IPS DF 4.7 (cell line): ENCODE results near the gene PDE4D.

Experiments used
- DNase-seq: peaks from one replicate; pipeline ENCODE4 v3.0.0-alpha.2; 2013; ENCODE audit warnings: low spot score; ENCODE audit errors: extremely low read depth

PDE4D gene

GRCh38 chr5:59744531-59744992, 149.0 kb downstream of the PDE4D start:
- DNase-seq = no peak

GRCh38 chr5:59741599-59741998, 151.9 kb downstream of the PDE4D start:
- no peak for DNase-seq

GRCh38 chr5:59738024-59738423, 155.5 kb downstream of the PDE4D start:
- DNase-seq = no peak

GRCh38 chr5:59732806-59733205, 160.7 kb downstream of the PDE4D start:
- no peak for DNase-seq

- DNase-seq = no peak
Measured at GRCh38 chr5:59732301-59732700, 161.2 kb downstream of the PDE4D start.

GRCh38 chr5:59731809-59732208, 161.7 kb downstream of the PDE4D start:
- DNase-seq = no peak

- no peak for DNase-seq
Measured at GRCh38 chr5:59729820-59730219, 163.7 kb downstream of the PDE4D start.

- no peak for DNase-seq
Measured at GRCh38 chr5:59729357-59729756, 164.2 kb downstream of the PDE4D start.

- no peak for DNase-seq
Measured at GRCh38 chr5:59728356-59728755, 165.2 kb downstream of the PDE4D start.

GRCh38 chr5:59727186-59727585, 166.3 kb downstream of the PDE4D start:
- DNase-seq = no peak

GRCh38 chr5:59725392-59725767, 168.1 kb downstream of the PDE4D start:
- DNase-seq = no peak

GRCh38 chr5:59724482-59725391, 168.8 kb downstream of the PDE4D start:
- no peak for DNase-seq

GRCh38 chr5:59722874-59723273, 170.7 kb downstream of the PDE4D start:
- DNase-seq = no peak

- no peak for DNase-seq
Measured at GRCh38 chr5:59721741-59722140, 171.8 kb downstream of the PDE4D start.

- DNase-seq = no peak
Measured at GRCh38 chr5:59720063-59720462, 173.5 kb downstream of the PDE4D start.

- no peak for DNase-seq
Measured at GRCh38 chr5:59716966-59717500, 176.5 kb downstream of the PDE4D start.

GRCh38 chr5:59716029-59716428, 177.5 kb downstream of the PDE4D start:
- no peak for DNase-seq

GRCh38 chr5:59715228-59715627, 178.3 kb downstream of the PDE4D start:
- no peak for DNase-seq

- no peak for DNase-seq
Measured at GRCh38 chr5:59713498-59713844, 180.1 kb downstream of the PDE4D start.

GRCh38 chr5:59712836-59713497, 180.6 kb downstream of the PDE4D start:
- DNase-seq = no peak

- DNase-seq = no peak
Measured at GRCh38 chr5:59711310-59711709, 182.2 kb downstream of the PDE4D start.

GRCh38 chr5:59709846-59710245, 183.7 kb downstream of the PDE4D start:
- DNase-seq = no peak
